Heart left ventricle (tissue), 16 donors: ENCODE results near the gene ZNF337. TPM values are rescaled to one million over a fixed set of nuclear protein-coding genes. Genes with fewer than 3 reads are reported as not detected.
A peak's percentile ranks its signal among the peaks of the same experiment; 100 is the strongest.

Experiments
- ATAC-seq, 4 donors: fragments of 200-7000 bp; cut with Tn5 transposase; one replicate each; pipeline ENCODE4 v1.9.1; 2020 to 2022; ENCODE audit warnings: moderate library complexity in 4 of 4, mild to moderate bottlenecking in 3 of 4, moderate number of reproducible peaks in 1 of 4
- DNase-seq, 5 donors: peaks; one replicate each; pipeline ENCODE4 v3.0.0-alpha.2; 2020
- H3K27ac ChIP-seq, 12 donors: fragments of 200-600 bp; sonication (generic) in 4 of 12; one replicate each; pipeline versions ENCODE4 v1.5.0 to v1.8.0; 2016 to 2022; ENCODE audit warnings: mild to moderate bottlenecking in 2 of 12
- H3K27me3 ChIP-seq, 9 donors: fragments of 200-600 bp; sonication (generic) in 2 of 9; one replicate each; pipeline versions ENCODE4 v1.5.1 to v1.8.0; 2016 to 2022; ENCODE audit warnings: mild to moderate bottlenecking in 3 of 9
- H3K36me3 ChIP-seq, 9 donors: fragments of 200-600 bp; sonication (generic) in 2 of 9; one replicate each; pipeline versions ENCODE4 v1.5.0 to v1.8.0; 2018 to 2022; ENCODE audit warnings: mild to moderate bottlenecking in 2 of 9
- H3K4me1 ChIP-seq, 12 donors: fragments of 200-600 bp; sonication (generic) in 4 of 12; one replicate each; pipeline versions ENCODE4 v1.5.0 to v1.8.0; 2016 to 2022; ENCODE audit warnings: mild to moderate bottlenecking in 3 of 12
- H3K4me3 ChIP-seq, 12 donors: fragments of 200-600 bp; sonication (generic) in 4 of 12; one replicate each; pipeline versions ENCODE4 v1.5.0 to v1.8.0; 2017 to 2022; ENCODE audit warnings: mild to moderate bottlenecking in 9 of 12, moderate library complexity in 4 of 12
- H3K9me3 ChIP-seq, 12 donors: fragments of 200-600 bp; sonication (generic) in 4 of 12; one replicate each; pipeline versions ENCODE4 v1.5.0 to v1.8.0; 2016 to 2022; ENCODE audit warnings: mild to moderate bottlenecking in 1 of 12
- CTCF ChIP-seq, 12 donors: fragments of 200-600 bp; sonication (generic) in 4 of 12; IDR thresholded peaks; one replicate each; pipeline versions ENCODE4 v1.5.0 to v1.8.0; 2018 to 2022; ENCODE audit warnings: antibody characterized with exemption in 12 of 12, mild to moderate bottlenecking in 5 of 12
- POLR2A ChIP-seq, 2 donors: fragments of 450-650 bp; IDR thresholded peaks; one replicate each; pipeline ENCODE4 v1.6.1; 2017; ENCODE audit warnings: antibody characterized with exemption in 2 of 2, mild to moderate bottlenecking in 2 of 2, moderate library complexity in 2 of 2
- WGBS, 4 donors: extraction: QIAGEN DNeasy Blood & Tissue Kit in 2 of 4; methylation state at CpG; one replicate each; pipeline versions ENCODE4 v1.1.5 to v1.1.7; 2013 to 2018; 5-methylcytosine and 5-hydroxymethylcytosine counted together
- intact Hi-C, 10 donors: fragments of 100-400 bp; cut with DNase I; formaldehyde crosslinking; loops; one replicate each; pipeline versions ENCODE4 v1.11.1 to v1.14.2; 2022
- polyA plus RNA-seq, 2 donors: library from polyadenylated mRNA; stranded (reverse); fragments of 200-250 nt; gene quantifications; one replicate each; pipeline ENCODE4 v1.2.3, GENCODE V29; 2013
- total RNA-seq, 9 donors: library from RNA; depleted of rRNA in 2 of 9; stranded (reverse); fragments of >200 nt in 2 of 9; fragmentation: NEBNext Ultra II Directional in 3 of 9; extraction: Animal tissue kit (Norgen Biotek cat#: 25700) in 3 of 9; gene quantifications; one replicate each; pipeline versions ENCODE4 v1.1.0 to v1.2.4, GENCODE V29; 2016 to 2023
- donor health status: ischemic (EF 13 %, LVEDD 7.1; RV severe dilation, severe dysfunction).
- donor health status: healthy with polysubstance abuse.
- donor health status: DM: no; HTN: yes; CAD: no.
- donor health status: DM: no; HTN: no; CAD: no.
- donor health status: ischemic (EF 25% LVEDD 6.9; RV normal size, moderate dysfunction).
- donor health status: ischemic (EF 25% LVEDD 5.7; RV mildly dilated, moderate dysfunction).
- donor health status: healthy.
- donor health status: DM: yes; HTN: yes; CAD: no.
- donor health status: ischemic (EF 35%, LVEDD 5.7; RV mildly dilated, moderate dysfunction).
- donor health status: nonischemic (EF 11% LVEDD 7.7; RV severe dilation, severe dysfunction).
- donor health status: DM: yes; HTN: yes; CAD: no.
- donor health status: PGD.
- donor health status: ischemic (EF 29% LVEDD 5.4; RV normal size, mild dysfunction).
- donor health status: nonischemic (EF 23%, LVEDD 6.1; RV moderate dilation, normal function).

ZNF337 gene
- total and polyA plus RNA-seq, 11 donors: 5.5 to 10.3 (median 6.5) TPM

GRCh38 chr20:25695532-25696370 lies 902 bp downstream of the ZNF337 start:
- Histone ChIP-seq H3K9me3 (peaks cover 0 to 20% (median 7%) of the 10 kb centered on the region in 12 donors), H3K4me3 (peak overlapping the region; percentile 73 to 98 (median 89)), H3K36me3 (peaks cover 0 to 12% (median 0%) of the 10 kb centered on the region in 9 donors), H3K4me1 (peaks cover 0 to 22% (median 14%) of the 10 kb centered on the region in 12 donors), H3K27ac (peak overlapping the region; percentile 69 to 97 (median 93)), H3K27me3 (no peaks in the 10 kb centered on the region)
- WGBS, 4 donors: 14 to 26% (median 17%) methylated on average over 17 to 30 of the region's 30 CpGs
- ATAC-seq (peak in 1 of 4 donors; percentile 14), DNase-seq (peak in 2 of 5 donors; percentile 30 to 40)
- TF ChIP-seq POLR2A (IDR thresholded peaks at IDR 0.05): no peak
- TF ChIP-seq CTCF (IDR thresholded peaks at IDR 0.05): no peak
- intact Hi-C loops: loop anchor here in 6 of 10 donors (1.0 to 10.0 kb wide), 8 partner anchors 71 to 303 kb away; partner anchors contain the start of genes NANP (in 5 of the 6) and ABHD12 (in 2 of the 6)

GRCh38 chr20:25692499-25692898 lies 4.2 kb downstream of the ZNF337 start:
- peaks cover 0 to 21% (median 0%) of the 10 kb centered on the region in 9 donors for H3K36me3 ChIP-seq
- intact Hi-C loops: loop anchor here in 1 of 10 donors (10.0 kb wide), 2 partner anchors 68 to 298 kb away; partner anchors contain the start of genes ABHD12 and NANP

GRCh38 chr20:25690427-25690826 lies 6.2 kb downstream of the ZNF337 start:
- H3K36me3 ChIP-seq: peaks cover 0 to 30% (median 11%) of the 10 kb centered on the region in 9 donors
- intact Hi-C loops: loop anchor here in 1 of 10 donors (10.0 kb wide), 2 partner anchors 66 to 296 kb away; partner anchors contain the start of genes ABHD12 and NANP
- H3K4me3 ChIP-seq: no peak overlapping the region
- peaks cover 0 to 9% (median 3%) of the 10 kb centered on the region in 12 donors for H3K4me1 ChIP-seq
- ATAC-seq: no peak
- TF ChIP-seq POLR2A (IDR thresholded peaks at IDR 0.05): no peak
- TF ChIP-seq CTCF (IDR thresholded peaks at IDR 0.05): no peak
- DNase-seq: no peak
- no peaks in the 10 kb centered on the region for H3K27me3 ChIP-seq
- H3K9me3 ChIP-seq: no peaks in the 10 kb centered on the region
- no peak overlapping the region for H3K27ac ChIP-seq

More at GRCh38 chr20:25692499-25692898, 4.2 kb downstream of the ZNF337 start:
- H3K9me3 ChIP-seq: no peaks in the 10 kb centered on the region
- DNase-seq (no peak), ATAC-seq (no peak)
- H3K4me1 ChIP-seq: peaks cover 0 to 16% (median 12%) of the 10 kb centered on the region in 12 donors
- H3K27me3 ChIP-seq: no peaks in the 10 kb centered on the region
- WGBS, 4 donors: 61 to 72% (median 66%) methylated on average over 2 of the region's 2 CpGs
- TF ChIP-seq CTCF (IDR thresholded peaks at IDR 0.05) (peak in 1 of 12 donors; percentile 43), POLR2A (IDR thresholded peaks at IDR 0.05) (no peak)
- no peak overlapping the region for H3K4me3 ChIP-seq
- H3K27ac ChIP-seq: no peak overlapping the region
